H1 (cell line): ENCODE results near the gene ORC5. TPM values are rescaled to one million over a fixed set of nuclear protein-coding genes. Genes with fewer than 3 reads are reported as not detected.

Experiments
- ASH2L ChIP-seq: fragments of 200-600, 300-600 bp; sonication (generic); IDR thresholded peaks from one replicate; pipeline ENCODE4 v1.7.1; 2017; ENCODE audit warnings: low read length
- CHD7 ChIP-seq: fragments of 300-600 bp; sonication (generic); IDR thresholded peaks from 2 replicates; pipeline ENCODE4 v1.7.1; 2012; ENCODE audit warnings: low read length, moderate library complexity, mild to moderate bottlenecking, inconsistent platforms; ENCODE audit not compliant: insufficient replicate concordance
- E2F6 ChIP-seq: IDR thresholded peaks from 2 replicates; pipeline ENCODE4 v1.6.1; 2012; ENCODE audit warnings: inconsistent platforms
- EZH2 ChIP-seq: fragments of 200-600 bp; sonication (generic); IDR thresholded peaks from 2 replicates; pipeline ENCODE4 v1.7.1; 2012; ENCODE audit warnings: low read depth, mild to moderate bottlenecking, moderate library complexity, low read length, inconsistent platforms; ENCODE audit not compliant: severe bottlenecking
- RAD21 ChIP-seq, 2 experiments: IDR thresholded peaks in 1 of 2; conservative IDR thresholded peaks in 1 of 2; 2 replicates each; pipeline ENCODE4 v1.6.1; 2011; ENCODE audit warnings: low read depth in 2 of 2, low read length in 2 of 2, improper control_type of control experiment in 1 of 2, inconsistent platforms in 1 of 2, mild to moderate bottlenecking in 1 of 2, moderate library complexity in 1 of 2
- RFX5 ChIP-seq: IDR thresholded peaks from 2 replicates; pipeline ENCODE4 v1.6.1; 2011; ENCODE audit warnings: low read depth, low read length, improper control_type of control experiment, borderline replicate concordance
- SAP30 ChIP-seq: fragments of 300-600 bp; sonication (generic); IDR thresholded peaks from 2 replicates; pipeline ENCODE4 v1.7.1; 2012; ENCODE audit warnings: low read length, moderate library complexity, mild to moderate bottlenecking, inconsistent platforms; ENCODE audit not compliant: insufficient read depth, insufficient replicate concordance
- SIX5 ChIP-seq: IDR thresholded peaks from 2 replicates; pipeline ENCODE4 v1.6.1; 2011; ENCODE audit warnings: mild to moderate bottlenecking, low read depth, low read length
- TAF7 ChIP-seq: optimal IDR thresholded peaks from 2 replicates; pipeline ENCODE3; 2011; ENCODE audit warnings: low read depth, mild to moderate bottlenecking, inconsistent platforms, low read length, moderate library complexity, borderline replicate concordance
- TBP ChIP-seq: IDR thresholded peaks from 2 replicates; pipeline ENCODE4 v1.6.1; 2011; ENCODE audit warnings: low read depth, low read length, improper control_type of control experiment
- polyA plus RNA-seq, 7 experiments: library from polyadenylated mRNA; depleted of rRNA in 3 of 7; stranded (reverse) in 5 of 7; unstranded in 2 of 7; fragments of >200 nt in 5 of 7; fragments of 200-250 nt in 2 of 7; gene quantifications; 1 replicate in 5 of 7; 2 replicates in 1 of 7; 4 replicates in 1 of 7; pipeline versions ENCODE4 v1.2.1 to v1.2.3, GENCODE V29; 2011 to 2013; ENCODE audit warnings: missing spikeins in 2 of 7, mixed read lengths in 2 of 7
- total RNA-seq: library from RNA; stranded (reverse); fragmentation: NEBNext Ultra II Directional; extraction: Animal tissue kit (Norgen Biotek cat#: 25700); gene quantifications from 2 replicates; pipeline ENCODE4 v1.2.1, GENCODE V29; 2021

The ORC5 gene
- total and polyA plus RNA-seq, 2 of the 8 experiments (the other 6 are each of a cell fraction or from before 2014, with no cell fraction given), result 7.7 to 19.9 TPM

DNA sequence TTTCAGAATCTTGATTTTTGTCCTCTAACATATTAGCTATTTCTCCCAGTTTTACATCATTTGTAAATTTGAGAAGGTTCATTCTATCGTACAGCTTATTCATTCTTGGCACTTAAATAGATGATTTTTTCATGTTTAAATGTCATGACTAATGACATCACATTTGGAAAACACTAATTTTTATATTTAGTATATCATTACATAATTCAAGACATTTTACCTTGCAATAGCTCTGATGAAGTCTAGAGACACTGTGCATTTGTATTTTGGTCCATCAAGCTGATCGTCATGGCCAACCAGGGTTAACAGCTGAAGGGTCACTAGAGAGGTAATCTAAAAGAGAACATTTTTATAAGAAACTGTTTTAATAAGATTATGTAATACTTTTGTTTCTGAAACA lies 71.3 kb downstream of the ORC5 start (continued):
- TF ChIP-seq CHD7 (no peak), TBP (no peak), E2F6 (no peak), RFX5 (no peak), SAP30 (no peak), TAF7 (no peak), EZH2 (no peak), RAD21 (IDR thresholded peaks at IDR 0.05 in 1 of 2, conservative IDR thresholded peaks at IDR 0.05 in 1 of 2; ENCODE audit: low read depth in 2 of 2, low read length in 2 of 2) (no peak), ASH2L (no peak), SIX5 (no peak)
